Measurements from ENCODE around the gene ELAPOR2.

Gene ELAPOR2

GRCh38 chr7:87067788-87068187 is 8.3 kb upstream of the ELAPOR2 start:
- TF ChIP-seq, protein P1, sequence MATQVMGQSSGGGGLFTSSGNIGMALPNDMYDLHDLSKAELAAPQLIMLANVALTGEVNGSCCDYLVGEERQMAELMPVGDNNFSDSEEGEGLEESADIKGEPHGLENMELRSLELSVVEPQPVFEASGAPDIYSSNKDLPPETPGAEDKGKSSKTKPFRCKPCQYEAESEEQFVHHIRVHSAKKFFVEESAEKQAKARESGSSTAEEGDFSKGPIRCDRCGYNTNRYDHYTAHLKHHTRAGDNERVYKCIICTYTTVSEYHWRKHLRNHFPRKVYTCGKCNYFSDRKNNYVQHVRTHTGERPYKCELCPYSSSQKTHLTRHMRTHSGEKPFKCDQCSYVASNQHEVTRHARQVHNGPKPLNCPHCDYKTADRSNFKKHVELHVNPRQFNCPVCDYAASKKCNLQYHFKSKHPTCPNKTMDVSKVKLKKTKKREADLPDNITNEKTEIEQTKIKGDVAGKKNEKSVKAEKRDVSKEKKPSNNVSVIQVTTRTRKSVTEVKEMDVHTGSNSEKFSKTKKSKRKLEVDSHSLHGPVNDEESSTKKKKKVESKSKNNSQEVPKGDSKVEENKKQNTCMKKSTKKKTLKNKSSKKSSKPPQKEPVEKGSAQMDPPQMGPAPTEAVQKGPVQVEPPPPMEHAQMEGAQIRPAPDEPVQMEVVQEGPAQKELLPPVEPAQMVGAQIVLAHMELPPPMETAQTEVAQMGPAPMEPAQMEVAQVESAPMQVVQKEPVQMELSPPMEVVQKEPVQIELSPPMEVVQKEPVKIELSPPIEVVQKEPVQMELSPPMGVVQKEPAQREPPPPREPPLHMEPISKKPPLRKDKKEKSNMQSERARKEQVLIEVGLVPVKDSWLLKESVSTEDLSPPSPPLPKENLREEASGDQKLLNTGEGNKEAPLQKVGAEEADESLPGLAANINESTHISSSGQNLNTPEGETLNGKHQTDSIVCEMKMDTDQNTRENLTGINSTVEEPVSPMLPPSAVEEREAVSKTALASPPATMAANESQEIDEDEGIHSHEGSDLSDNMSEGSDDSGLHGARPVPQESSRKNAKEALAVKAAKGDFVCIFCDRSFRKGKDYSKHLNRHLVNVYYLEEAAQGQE (IDR thresholded peaks at IDR 0.05; ENCODE audit: insufficient replicate concordance, low read depth), result no peak
- no peak for TF ChIP-seq GABPA (IDR thresholded peaks at IDR 0.05; ENCODE audit: low read depth)
- no peak for TF ChIP-seq POLR2AphosphoS5 (IDR thresholded peaks at IDR 0.05; ENCODE audit: low read depth)
- TF ChIP-seq SPI1 (IDR thresholded peaks at IDR 0.05; ENCODE audit: borderline replicate concordance, low read depth), result no peak
- H3K27me3 ChIP-seq (ENCODE audit: insufficient read depth, poor library complexity, severe bottlenecking), result no peaks in the 10 kb centered on the region
- no peak for DNase-seq (ENCODE audit: low read depth in 1 of 2, low spot score in 1 of 2)
- no peak overlapping the region for H3K27ac ChIP-seq (replicated peaks)
- no peak overlapping the region for H3K4me3 ChIP-seq (replicated peaks; ENCODE audit: insufficient read depth, low read length)

DNA sequence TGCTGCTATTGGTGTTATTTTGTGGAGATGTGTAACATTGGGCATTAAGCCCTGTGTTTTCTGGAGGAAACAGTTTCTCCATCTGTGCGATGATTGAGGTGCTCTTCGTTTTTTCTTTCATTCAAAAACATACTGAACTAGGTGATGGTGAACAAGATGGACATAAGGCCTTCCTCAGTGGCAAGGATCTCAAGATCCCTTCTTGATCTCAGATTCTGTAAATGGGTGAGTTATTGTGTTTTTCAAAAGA is 759 bp upstream of the ELAPOR2 start:
- Histone ChIP-seq H3K4me3 (replicated peaks; ENCODE audit: insufficient read depth, low read length) (no peak overlapping the region), H3K27ac (replicated peaks) (no peak overlapping the region), H3K27me3 (ENCODE audit: insufficient read depth, poor library complexity, severe bottlenecking) (peaks cover 11% of the 10 kb centered on the region)
- TF ChIP-seq, protein P2, sequence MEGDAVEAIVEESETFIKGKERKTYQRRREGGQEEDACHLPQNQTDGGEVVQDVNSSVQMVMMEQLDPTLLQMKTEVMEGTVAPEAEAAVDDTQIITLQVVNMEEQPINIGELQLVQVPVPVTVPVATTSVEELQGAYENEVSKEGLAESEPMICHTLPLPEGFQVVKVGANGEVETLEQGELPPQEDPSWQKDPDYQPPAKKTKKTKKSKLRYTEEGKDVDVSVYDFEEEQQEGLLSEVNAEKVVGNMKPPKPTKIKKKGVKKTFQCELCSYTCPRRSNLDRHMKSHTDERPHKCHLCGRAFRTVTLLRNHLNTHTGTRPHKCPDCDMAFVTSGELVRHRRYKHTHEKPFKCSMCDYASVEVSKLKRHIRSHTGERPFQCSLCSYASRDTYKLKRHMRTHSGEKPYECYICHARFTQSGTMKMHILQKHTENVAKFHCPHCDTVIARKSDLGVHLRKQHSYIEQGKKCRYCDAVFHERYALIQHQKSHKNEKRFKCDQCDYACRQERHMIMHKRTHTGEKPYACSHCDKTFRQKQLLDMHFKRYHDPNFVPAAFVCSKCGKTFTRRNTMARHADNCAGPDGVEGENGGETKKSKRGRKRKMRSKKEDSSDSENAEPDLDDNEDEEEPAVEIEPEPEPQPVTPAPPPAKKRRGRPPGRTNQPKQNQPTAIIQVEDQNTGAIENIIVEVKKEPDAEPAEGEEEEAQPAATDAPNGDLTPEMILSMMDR (IDR thresholded peaks at IDR 0.05; ENCODE audit: insufficient read depth, low read length), result no peak
- TF ChIP-seq GABPA (IDR thresholded peaks at IDR 0.05; ENCODE audit: low read depth) (no peak), SPI1 (IDR thresholded peaks at IDR 0.05; ENCODE audit: borderline replicate concordance, low read depth) (no peak), POLR2AphosphoS5 (IDR thresholded peaks at IDR 0.05; ENCODE audit: low read depth) (no peak)
- TF ChIP-seq, protein P1 (IDR thresholded peaks at IDR 0.05; ENCODE audit: insufficient replicate concordance, low read depth), result no peak
- no peak for DNase-seq (ENCODE audit: low read depth in 1 of 2, low spot score in 1 of 2)

GRCh38 chr7:87058744-87059524 is 520 bp downstream of the ELAPOR2 start:
- no peak for DNase-seq (ENCODE audit: low read depth in 1 of 2, low spot score in 1 of 2)

GRCh38 chr7:87057210-87057609 is 2.2 kb downstream of the ELAPOR2 start:
- H3K27ac ChIP-seq (replicated peaks), result no peak overlapping the region
- peaks cover 11% of the 10 kb centered on the region for H3K27me3 ChIP-seq (ENCODE audit: insufficient read depth, poor library complexity, severe bottlenecking)
- no peak overlapping the region for H3K4me3 ChIP-seq (replicated peaks; ENCODE audit: insufficient read depth, low read length)
- TF ChIP-seq, protein P1 (IDR thresholded peaks at IDR 0.05; ENCODE audit: insufficient replicate concordance, low read depth), result no peak
- TF ChIP-seq GABPA (IDR thresholded peaks at IDR 0.05; ENCODE audit: low read depth) (no peak), SPI1 (IDR thresholded peaks at IDR 0.05; ENCODE audit: borderline replicate concordance, low read depth) (no peak), POLR2AphosphoS5 (IDR thresholded peaks at IDR 0.05; ENCODE audit: low read depth) (no peak)
- TF ChIP-seq, protein P2 (IDR thresholded peaks at IDR 0.05; ENCODE audit: insufficient read depth, low read length), result no peak
- DNase-seq (ENCODE audit: low read depth in 1 of 2, low spot score in 1 of 2), result no peak

More at GRCh38 chr7:87058744-87059524, 520 bp downstream of the ELAPOR2 start:
- H3K4me3 ChIP-seq (replicated peaks; ENCODE audit: insufficient read depth, low read length), result peak overlapping the region; percentile 32
- TF ChIP-seq POLR2AphosphoS5 (IDR thresholded peaks at IDR 0.05; ENCODE audit: low read depth), result no peak
- TF ChIP-seq, protein P1 (IDR thresholded peaks at IDR 0.05; ENCODE audit: insufficient replicate concordance, low read depth), result no peak
- H3K27ac ChIP-seq (replicated peaks), result no peak overlapping the region
- peaks cover 11% of the 10 kb centered on the region for H3K27me3 ChIP-seq (ENCODE audit: insufficient read depth, poor library complexity, severe bottlenecking)
